Measurements from ENCODE around the gene SIK1.
"Not testable (repeated sequence)": the region's sequence is repeated elsewhere in the genome, so short reads cannot be mapped to it uniquely, and the experiment has no call there.

GRCh38 chr21:43469719-43470458 is 43.0 kb upstream of the SIK1 start:
- not testable (repeated sequence) for TF ChIP-seq CTCF (IDR thresholded peaks at IDR 0.05); POLR2A (IDR thresholded peaks at IDR 0.05); POLR2AphosphoS5 (IDR thresholded peaks at IDR 0.05; ENCODE audit: insufficient read depth in 1 of 2, low read depth in 1 of 2)
